ENCODE measurements around the gene NVL. TPM values are rescaled to one million over a fixed set of nuclear protein-coding genes. Genes with fewer than 3 reads are reported as not detected.

Gene NVL
- total RNA-seq, 4 donors from 2014 or later, result 2.6 to 45.2 (median 28.9) TPM

DNA sequence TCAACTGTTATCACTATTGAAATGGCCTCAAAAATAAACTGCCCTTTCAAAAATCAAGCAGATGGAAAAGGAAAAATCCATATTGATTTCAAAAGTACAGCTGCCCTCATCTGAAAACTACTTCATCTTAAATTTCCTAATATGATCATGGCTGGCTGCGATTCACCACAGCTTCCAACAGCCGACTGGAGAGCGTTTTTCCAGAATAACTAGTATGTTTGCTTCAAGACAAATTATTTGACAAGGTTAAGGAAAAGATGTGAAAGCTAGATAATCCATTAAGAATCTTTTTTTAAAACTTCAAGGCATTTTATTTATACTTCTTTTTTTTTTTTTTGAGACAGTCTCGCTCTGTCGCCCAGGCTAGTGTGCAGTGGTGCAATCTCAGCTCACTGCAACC is 151.1 kb downstream of the NVL start:
- TF ChIP-seq, protein P1, sequence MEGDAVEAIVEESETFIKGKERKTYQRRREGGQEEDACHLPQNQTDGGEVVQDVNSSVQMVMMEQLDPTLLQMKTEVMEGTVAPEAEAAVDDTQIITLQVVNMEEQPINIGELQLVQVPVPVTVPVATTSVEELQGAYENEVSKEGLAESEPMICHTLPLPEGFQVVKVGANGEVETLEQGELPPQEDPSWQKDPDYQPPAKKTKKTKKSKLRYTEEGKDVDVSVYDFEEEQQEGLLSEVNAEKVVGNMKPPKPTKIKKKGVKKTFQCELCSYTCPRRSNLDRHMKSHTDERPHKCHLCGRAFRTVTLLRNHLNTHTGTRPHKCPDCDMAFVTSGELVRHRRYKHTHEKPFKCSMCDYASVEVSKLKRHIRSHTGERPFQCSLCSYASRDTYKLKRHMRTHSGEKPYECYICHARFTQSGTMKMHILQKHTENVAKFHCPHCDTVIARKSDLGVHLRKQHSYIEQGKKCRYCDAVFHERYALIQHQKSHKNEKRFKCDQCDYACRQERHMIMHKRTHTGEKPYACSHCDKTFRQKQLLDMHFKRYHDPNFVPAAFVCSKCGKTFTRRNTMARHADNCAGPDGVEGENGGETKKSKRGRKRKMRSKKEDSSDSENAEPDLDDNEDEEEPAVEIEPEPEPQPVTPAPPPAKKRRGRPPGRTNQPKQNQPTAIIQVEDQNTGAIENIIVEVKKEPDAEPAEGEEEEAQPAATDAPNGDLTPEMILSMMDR (IDR thresholded peaks at IDR 0.05), result no peak
- TF ChIP-seq POLR2A (IDR thresholded peaks at IDR 0.05), result no peak
- no peak overlapping the region for H3K27ac ChIP-seq
- intact Hi-C loops (cut with DNase I; ENCODE audit: low total_unique reads), result no loop called here
- no peaks in the 10 kb centered on the region for H3K4me1 ChIP-seq
- no peaks in the 10 kb centered on the region for H3K36me3 ChIP-seq
- no peaks in the 10 kb centered on the region for H3K27me3 ChIP-seq
- H3K9me3 ChIP-seq, result no peaks in the 10 kb centered on the region
- no peak for DNase-seq
- H3K4me3 ChIP-seq, result no peak overlapping the region

DNA sequence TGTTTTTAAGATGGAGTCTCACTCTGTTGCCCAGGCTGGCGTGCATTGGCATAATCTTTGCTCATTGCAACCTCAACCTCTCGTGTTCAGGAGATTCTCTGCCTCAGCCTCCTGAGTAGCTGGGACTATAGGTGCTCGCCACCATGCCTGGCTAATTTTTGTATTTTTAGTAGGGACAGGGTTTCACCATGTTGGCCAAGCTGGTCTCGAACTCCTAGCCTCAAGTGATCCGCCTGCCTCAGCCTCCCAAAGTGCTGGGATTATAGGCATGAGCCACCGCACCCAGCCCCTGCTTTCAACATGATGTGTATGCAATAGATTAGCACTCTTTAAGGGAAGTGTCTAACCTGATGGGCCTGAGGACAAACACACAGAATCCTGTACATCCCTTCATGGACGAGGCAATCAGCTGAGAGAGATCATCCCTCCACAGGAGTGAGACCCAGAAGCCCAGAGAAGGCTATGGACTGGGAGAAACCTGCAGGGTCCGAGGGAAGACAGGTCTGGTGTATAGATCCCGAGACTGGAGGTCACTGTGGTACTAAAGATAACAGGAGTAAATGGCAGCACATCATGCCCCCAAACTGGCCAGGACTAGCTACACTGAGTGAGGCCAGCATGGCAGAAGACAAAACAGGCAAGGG is 152.5 kb downstream of the NVL start:
- no peaks in the 10 kb centered on the region for H3K4me1 ChIP-seq
- TF ChIP-seq POLR2A (IDR thresholded peaks at IDR 0.05), result no peak
- TF ChIP-seq, protein P1 (IDR thresholded peaks at IDR 0.05), result no peak
- H3K27me3 ChIP-seq, result no peaks in the 10 kb centered on the region
- no peaks in the 10 kb centered on the region for H3K9me3 ChIP-seq
- no peaks in the 10 kb centered on the region for H3K36me3 ChIP-seq
- no peak overlapping the region for H3K4me3 ChIP-seq
- H3K27ac ChIP-seq, result no peak overlapping the region
- intact Hi-C loops (cut with DNase I; ENCODE audit: low total_unique reads), result no loop called here
- DNase-seq, result no peak

Small RNAs within 50 kb of the gene (microRNA-seq; reads per million reads assigned to microRNA genes)
- 32.4 reads per million, percentile 38 among the genes with 10 or more reads in this experiment for gene MIR320B2 (ENCODE audit: borderline microRNAs expressed, borderline replicate concordance)

Small RNAs within 50 kb of the gene (small RNA-seq; reads per million reads assigned to genes)
- gene MIR320B2, result not detected
- gene RF00139, result not detected
- not detected for gene RNU6-1008P

Other genes starting within 250 kb of the NVL start
- 10 to 100 TPM; 10.5 to 49.1 (median 21.8) TPM for gene FBXO28, start 216.1 kb downstream of the NVL start, total RNA-seq
- gene DEGS1, start 146.9 kb downstream of the NVL start, total RNA-seq, result 100 to 1,000 TPM in 1 of 4 donors, 10 to 100 TPM in 3; 35.9 to 119 (median 53.2) TPM
- 10 to 100 TPM; 28.9 to 51.2 (median 42.6) TPM for gene CNIH4, start 26.7 kb upstream of the NVL start, total RNA-seq
- gene WDR26, start 104.6 kb upstream of the NVL start, total RNA-seq, result 10 to 100 TPM; 45.9 to 76.9 (median 65.7) TPM

Measured in uterus (tissue), 4 donors.